Stimulated activated naive CD8-positive, alpha-beta T cell treated with anti-CD3 and anti-CD28 coated beads, Interleukin-15, Interleukin-2, amounts not matched to agents 100 ng/mL and 50 ng/mL, for 24 hours (primary cell): ENCODE data around the gene CNNM2.

Experiments used
- H3K27ac Mint-ChIP-seq: one replicate; pipeline ENCODE4 v1.8.0; 2021; ENCODE audit warnings: mild to moderate bottlenecking, mixed read lengths
- H3K27me3 Mint-ChIP-seq: one replicate; pipeline ENCODE4 v1.8.0; 2021; ENCODE audit warnings: mixed read lengths
- H3K36me3 Mint-ChIP-seq: one replicate; pipeline ENCODE4 v1.8.0; 2021; ENCODE audit warnings: low read depth, mixed read lengths
- H3K4me1 Mint-ChIP-seq: one replicate; pipeline ENCODE4 v1.8.0; 2021; ENCODE audit warnings: low read depth, mixed read lengths
- H3K4me3 Mint-ChIP-seq: one replicate; pipeline ENCODE4 v1.8.0; 2021; ENCODE audit warnings: mild to moderate bottlenecking, mixed read lengths
- H3K9me3 Mint-ChIP-seq: one replicate; pipeline ENCODE4 v1.8.0; 2021; ENCODE audit warnings: mixed read lengths

CNNM2 gene

GRCh38 chr10:103078309-103078615 lies 160.2 kb downstream of the CNNM2 start:
- Mint-ChIP-seq H3K9me3 (no peaks in the 10 kb centered on the region), H3K4me1 (no peaks in the 10 kb centered on the region), H3K4me3 (no peak overlapping the region), H3K27ac (no peak overlapping the region), H3K27me3 (no peaks in the 10 kb centered on the region), H3K36me3 (peaks cover 17% of the 10 kb centered on the region)

GRCh38 chr10:103078676-103079075 lies 160.6 kb downstream of the CNNM2 start:
- Mint-ChIP-seq H3K27me3 (no peaks in the 10 kb centered on the region), H3K4me1 (no peaks in the 10 kb centered on the region), H3K4me3 (no peak overlapping the region), H3K36me3 (peaks cover 17% of the 10 kb centered on the region), H3K9me3 (no peaks in the 10 kb centered on the region), H3K27ac (no peak overlapping the region)

- H3K4me3 Mint-ChIP-seq, result no peak overlapping the region
- H3K27ac Mint-ChIP-seq, result no peak overlapping the region
- H3K9me3 Mint-ChIP-seq, result no peaks in the 10 kb centered on the region
- peaks cover 19% of the 10 kb centered on the region for H3K36me3 Mint-ChIP-seq
- no peaks in the 10 kb centered on the region for H3K4me1 Mint-ChIP-seq
- H3K27me3 Mint-ChIP-seq, result no peaks in the 10 kb centered on the region
Measured at GRCh38 chr10:103079100-103079499, 161.0 kb downstream of the CNNM2 start.

GRCh38 chr10:103079946-103080345 lies 161.9 kb downstream of the CNNM2 start:
- Mint-ChIP-seq H3K36me3 (peaks cover 21% of the 10 kb centered on the region), H3K27me3 (no peaks in the 10 kb centered on the region), H3K27ac (no peak overlapping the region), H3K9me3 (no peaks in the 10 kb centered on the region), H3K4me1 (no peaks in the 10 kb centered on the region), H3K4me3 (no peak overlapping the region)

GRCh38 chr10:103080891-103081581 lies 162.9 kb downstream of the CNNM2 start:
- H3K27ac Mint-ChIP-seq, result no peak overlapping the region
- no peaks in the 10 kb centered on the region for H3K27me3 Mint-ChIP-seq
- no peak overlapping the region for H3K4me3 Mint-ChIP-seq
- no peaks in the 10 kb centered on the region for H3K4me1 Mint-ChIP-seq
- H3K9me3 Mint-ChIP-seq, result no peaks in the 10 kb centered on the region
- peaks cover 25% of the 10 kb centered on the region for H3K36me3 Mint-ChIP-seq

GRCh38 chr10:103082683-103083082 lies 164.6 kb downstream of the CNNM2 start:
- no peaks in the 10 kb centered on the region for H3K27me3 Mint-ChIP-seq
- H3K9me3 Mint-ChIP-seq, result no peaks in the 10 kb centered on the region
- H3K36me3 Mint-ChIP-seq, result peaks cover 22% of the 10 kb centered on the region
- H3K27ac Mint-ChIP-seq, result no peak overlapping the region
- H3K4me3 Mint-ChIP-seq, result no peak overlapping the region
- H3K4me1 Mint-ChIP-seq, result no peaks in the 10 kb centered on the region

- H3K4me3 Mint-ChIP-seq, result no peak overlapping the region
- no peaks in the 10 kb centered on the region for H3K27me3 Mint-ChIP-seq
- H3K36me3 Mint-ChIP-seq, result peaks cover 23% of the 10 kb centered on the region
- no peaks in the 10 kb centered on the region for H3K4me1 Mint-ChIP-seq
- no peak overlapping the region for H3K27ac Mint-ChIP-seq
- H3K9me3 Mint-ChIP-seq, result no peaks in the 10 kb centered on the region
Measured at GRCh38 chr10:103083266-103083976, 165.3 kb downstream of the CNNM2 start.

- Mint-ChIP-seq H3K4me1 (no peaks in the 10 kb centered on the region), H3K9me3 (no peaks in the 10 kb centered on the region), H3K27ac (peak overlapping the region; percentile 33), H3K36me3 (peaks cover 24% of the 10 kb centered on the region), H3K4me3 (no peak overlapping the region), H3K27me3 (no peaks in the 10 kb centered on the region)
Measured at GRCh38 chr10:103083977-103084320, 165.9 kb downstream of the CNNM2 start.

GRCh38 chr10:103086261-103086660 lies 168.2 kb downstream of the CNNM2 start:
- no peak overlapping the region for H3K4me3 Mint-ChIP-seq
- H3K36me3 Mint-ChIP-seq, result peaks cover 45% of the 10 kb centered on the region

GRCh38 chr10:103086799-103087198 lies 168.7 kb downstream of the CNNM2 start:
- H3K4me1 Mint-ChIP-seq, result no peaks in the 10 kb centered on the region
- no peaks in the 10 kb centered on the region for H3K9me3 Mint-ChIP-seq
- peaks cover 47% of the 10 kb centered on the region for H3K36me3 Mint-ChIP-seq
- H3K27ac Mint-ChIP-seq, result no peak overlapping the region
- no peak overlapping the region for H3K4me3 Mint-ChIP-seq
- no peaks in the 10 kb centered on the region for H3K27me3 Mint-ChIP-seq

More at GRCh38 chr10:103086261-103086660, 168.2 kb downstream of the CNNM2 start:
- Mint-ChIP-seq H3K9me3 (no peaks in the 10 kb centered on the region), H3K4me1 (no peaks in the 10 kb centered on the region), H3K27me3 (no peaks in the 10 kb centered on the region), H3K27ac (no peak overlapping the region)

- no peak overlapping the region for H3K27ac Mint-ChIP-seq
Measured at GRCh38 chr10:103089493-103089892, 171.4 kb downstream of the CNNM2 start.

GRCh38 chr10:103090911-103091310 lies 172.8 kb downstream of the CNNM2 start:
- Mint-ChIP-seq H3K4me3 (no peak overlapping the region), H3K9me3 (no peaks in the 10 kb centered on the region), H3K36me3 (peaks cover 56% of the 10 kb centered on the region), H3K27ac (no peak overlapping the region), H3K27me3 (no peaks in the 10 kb centered on the region), H3K4me1 (no peaks in the 10 kb centered on the region)

More at GRCh38 chr10:103089493-103089892, 171.4 kb downstream of the CNNM2 start:
- no peak overlapping the region for H3K4me3 Mint-ChIP-seq
- H3K9me3 Mint-ChIP-seq, result no peaks in the 10 kb centered on the region
- H3K36me3 Mint-ChIP-seq, result peaks cover 60% of the 10 kb centered on the region
- no peaks in the 10 kb centered on the region for H3K27me3 Mint-ChIP-seq
- no peaks in the 10 kb centered on the region for H3K4me1 Mint-ChIP-seq

GRCh38 chr10:103095005-103095404 lies 176.9 kb downstream of the CNNM2 start:
- Mint-ChIP-seq H3K4me1 (peaks cover 7% of the 10 kb centered on the region), H3K27me3 (no peaks in the 10 kb centered on the region), H3K4me3 (no peak overlapping the region), H3K36me3 (peaks cover 59% of the 10 kb centered on the region), H3K9me3 (no peaks in the 10 kb centered on the region), H3K27ac (no peak overlapping the region)

- peaks cover 7% of the 10 kb centered on the region for H3K4me1 Mint-ChIP-seq
- H3K27me3 Mint-ChIP-seq, result no peaks in the 10 kb centered on the region
- no peaks in the 10 kb centered on the region for H3K9me3 Mint-ChIP-seq
- H3K4me3 Mint-ChIP-seq, result no peak overlapping the region
- H3K36me3 Mint-ChIP-seq, result peaks cover 56% of the 10 kb centered on the region
- peak overlapping the region; percentile 72 for H3K27ac Mint-ChIP-seq
Measured at GRCh38 chr10:103096130-103096529, 178.0 kb downstream of the CNNM2 start.

GRCh38 chr10:103098240-103098639 lies 180.1 kb downstream of the CNNM2 start:
- Mint-ChIP-seq H3K36me3 (peaks cover 59% of the 10 kb centered on the region), H3K27ac (no peak overlapping the region), H3K4me1 (peaks cover 7% of the 10 kb centered on the region)

GRCh38 chr10:103100620-103101019 lies 182.5 kb downstream of the CNNM2 start:
- Mint-ChIP-seq H3K36me3 (peaks cover 53% of the 10 kb centered on the region), H3K27ac (no peak overlapping the region), H3K4me3 (no peak overlapping the region), H3K9me3 (no peaks in the 10 kb centered on the region), H3K27me3 (no peaks in the 10 kb centered on the region), H3K4me1 (peaks cover 7% of the 10 kb centered on the region)

More at GRCh38 chr10:103098240-103098639, 180.1 kb downstream of the CNNM2 start:
- Mint-ChIP-seq H3K9me3 (no peaks in the 10 kb centered on the region), H3K4me3 (no peak overlapping the region), H3K27me3 (no peaks in the 10 kb centered on the region)
